ENCODE data around the gene FANCI.

FANCI gene

DNA sequence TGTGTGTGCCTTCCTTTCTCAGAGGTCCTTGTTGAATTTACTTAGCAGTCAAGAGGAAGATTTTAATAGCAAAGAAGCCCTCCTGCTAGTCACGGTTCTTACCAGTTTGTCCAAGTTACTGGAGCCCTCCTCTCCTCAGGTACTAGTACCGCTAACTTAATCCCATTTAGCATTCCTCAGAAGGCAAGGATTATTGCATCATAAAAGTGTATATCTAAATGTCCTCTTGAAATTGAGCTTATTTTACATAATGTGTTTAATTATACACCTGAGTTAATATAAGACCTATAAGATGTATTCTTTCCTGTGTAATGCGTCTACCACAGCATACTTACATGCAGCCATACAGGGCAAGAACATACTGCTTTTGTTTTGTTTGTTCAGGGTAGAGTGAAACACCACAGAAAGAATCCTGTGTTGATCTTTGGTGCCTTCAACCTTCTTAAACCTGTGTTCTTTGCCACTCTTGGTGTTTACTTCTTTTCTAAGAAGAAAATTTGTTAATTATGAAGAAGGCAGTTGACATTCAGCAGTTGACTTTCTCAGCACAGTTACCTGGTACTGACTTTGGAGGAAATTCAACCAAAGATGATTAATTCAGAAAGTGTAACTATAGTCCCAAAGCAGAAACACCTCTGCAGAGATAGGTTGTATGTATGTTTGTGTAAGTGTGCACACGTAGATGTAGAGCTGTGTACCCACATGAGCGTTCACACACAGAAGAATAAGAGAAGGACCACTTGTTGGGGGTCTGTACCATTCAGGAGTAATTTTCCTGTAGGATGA, 57.7 kb downstream of the FANCI start:
- DNase-seq (ENCODE audit: low read depth), result no peak
- TF ChIP-seq, protein P1, sequence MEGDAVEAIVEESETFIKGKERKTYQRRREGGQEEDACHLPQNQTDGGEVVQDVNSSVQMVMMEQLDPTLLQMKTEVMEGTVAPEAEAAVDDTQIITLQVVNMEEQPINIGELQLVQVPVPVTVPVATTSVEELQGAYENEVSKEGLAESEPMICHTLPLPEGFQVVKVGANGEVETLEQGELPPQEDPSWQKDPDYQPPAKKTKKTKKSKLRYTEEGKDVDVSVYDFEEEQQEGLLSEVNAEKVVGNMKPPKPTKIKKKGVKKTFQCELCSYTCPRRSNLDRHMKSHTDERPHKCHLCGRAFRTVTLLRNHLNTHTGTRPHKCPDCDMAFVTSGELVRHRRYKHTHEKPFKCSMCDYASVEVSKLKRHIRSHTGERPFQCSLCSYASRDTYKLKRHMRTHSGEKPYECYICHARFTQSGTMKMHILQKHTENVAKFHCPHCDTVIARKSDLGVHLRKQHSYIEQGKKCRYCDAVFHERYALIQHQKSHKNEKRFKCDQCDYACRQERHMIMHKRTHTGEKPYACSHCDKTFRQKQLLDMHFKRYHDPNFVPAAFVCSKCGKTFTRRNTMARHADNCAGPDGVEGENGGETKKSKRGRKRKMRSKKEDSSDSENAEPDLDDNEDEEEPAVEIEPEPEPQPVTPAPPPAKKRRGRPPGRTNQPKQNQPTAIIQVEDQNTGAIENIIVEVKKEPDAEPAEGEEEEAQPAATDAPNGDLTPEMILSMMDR (IDR thresholded peaks at IDR 0.05; ENCODE audit: control insufficient read depth, extremely low read depth, insufficient read depth), result no peak
- H3K4me3 ChIP-seq (ENCODE audit: low read depth, low read length), result no peak overlapping the region

- H3K4me3 ChIP-seq (ENCODE audit: low read depth, low read length), result no peak overlapping the region
- no peak for DNase-seq (ENCODE audit: low read depth)
- TF ChIP-seq, protein P1 (IDR thresholded peaks at IDR 0.05; ENCODE audit: control insufficient read depth, extremely low read depth, insufficient read depth), result no peak
Measured at GRCh38 chr15:89303986-89304385, 60.2 kb downstream of the FANCI start.

- no peak overlapping the region for H3K4me3 ChIP-seq (ENCODE audit: low read depth, low read length)
- TF ChIP-seq, protein P1 (IDR thresholded peaks at IDR 0.05; ENCODE audit: control insufficient read depth, extremely low read depth, insufficient read depth), result no peak
- DNase-seq (ENCODE audit: low read depth), result no peak
Measured at GRCh38 chr15:89305395-89305794, 61.6 kb downstream of the FANCI start.

- no peak overlapping the region for H3K4me3 ChIP-seq (ENCODE audit: low read depth, low read length)
- no peak for DNase-seq (ENCODE audit: low read depth)
- TF ChIP-seq, protein P1 (IDR thresholded peaks at IDR 0.05; ENCODE audit: control insufficient read depth, extremely low read depth, insufficient read depth), result no peak
Measured at GRCh38 chr15:89307046-89307587, 63.3 kb downstream of the FANCI start.

DNA sequence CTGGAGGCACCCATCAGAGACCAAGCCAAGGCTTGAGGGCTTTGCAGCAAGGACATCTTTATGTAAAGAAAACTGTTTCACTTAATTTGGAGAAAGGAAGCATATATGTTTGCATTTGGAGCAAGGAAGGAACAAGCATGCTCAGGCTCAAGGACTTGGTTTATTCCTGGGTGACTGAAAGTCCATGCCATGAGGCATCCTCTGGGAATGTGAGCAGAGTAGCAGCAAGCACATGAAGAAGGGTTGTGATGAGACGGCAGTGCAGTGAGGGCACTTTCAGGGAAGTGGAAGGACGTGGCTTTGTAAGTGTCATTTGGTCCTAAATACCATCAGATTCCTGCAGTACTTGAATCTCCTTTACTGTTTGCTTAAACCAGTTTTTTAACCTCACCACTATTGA, 64.0 kb downstream of the FANCI start:
- no peak for DNase-seq (ENCODE audit: low read depth)
- no peak overlapping the region for H3K4me3 ChIP-seq (ENCODE audit: low read depth, low read length)
- TF ChIP-seq, protein P1 (IDR thresholded peaks at IDR 0.05; ENCODE audit: control insufficient read depth, extremely low read depth, insufficient read depth), result no peak

DNA sequence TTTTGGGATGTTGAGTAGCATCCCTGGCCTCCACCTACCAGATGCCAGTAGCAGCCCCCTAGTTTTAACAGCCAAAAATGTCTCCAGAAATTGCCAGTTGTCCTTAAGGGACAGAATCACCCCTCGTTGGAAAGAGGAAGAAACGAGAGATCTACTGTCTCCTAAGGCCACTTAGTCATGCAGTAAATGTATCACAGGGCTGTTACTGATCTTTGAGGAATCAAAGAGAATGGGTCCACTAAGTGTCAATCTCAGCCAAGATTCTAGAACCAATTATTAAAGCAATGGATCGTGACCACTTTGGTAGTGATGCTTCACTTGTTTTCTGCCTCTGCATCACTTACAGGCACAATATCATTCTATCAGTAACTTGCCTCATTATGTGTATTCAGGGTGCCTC, 64.5 kb downstream of the FANCI start:
- TF ChIP-seq, protein P1 (IDR thresholded peaks at IDR 0.05; ENCODE audit: control insufficient read depth, extremely low read depth, insufficient read depth), result no peak

More for the DNA sequence above, 64.5 kb downstream of the FANCI start:
- no peak overlapping the region for H3K4me3 ChIP-seq (ENCODE audit: low read depth, low read length)
- no peak for DNase-seq (ENCODE audit: low read depth)

Measured in LNCaP clone FGC (cell line).